Measurements from ENCODE around the gene JTB.

GRCh38 chr1:153953859-153954365, 23.6 kb downstream of the JTB start:
- no peak for TF ChIP-seq POLR2A (IDR thresholded peaks at IDR 0.05)
- TF ChIP-seq CTCF (IDR thresholded peaks at IDR 0.05) = no peak

Measured in ovary (tissue), 3 donors.